ENCODE data around the gene TRPM1.

GRCh38 chr15:31127596-31128261 is 26.2 kb upstream of the TRPM1 start:
- TF ChIP-seq CTCF (IDR thresholded peaks at IDR 0.05; ENCODE audit: insufficient read depth, low read depth, low read length) (no peak), EZH2 (IDR thresholded peaks at IDR 0.05; ENCODE audit: insufficient read depth, low read length) (no peak)

Measured in astrocyte (in vitro differentiated cells and primary cell).